ENCODE data around the gene XAB2. TPM values are rescaled to one million over a fixed set of nuclear protein-coding genes. Genes with fewer than 3 reads are reported as not detected.

The XAB2 gene
- total and polyA plus RNA-seq, 2 experiments from 2014 or later = 19.9 to 24.5 TPM

GRCh38 chr19:7620442-7621412 is 8.6 kb downstream of the XAB2 start:
- no peaks in the 10 kb centered on the region for H3K4me1 ChIP-seq (ENCODE audit: insufficient read depth)
- H4K20me1 ChIP-seq (ENCODE audit: insufficient read depth, poor library complexity, severe bottlenecking) = no peaks in the 10 kb centered on the region
- H3K79me2 ChIP-seq = no peaks in the 10 kb centered on the region
- no peak for DNase-seq (ENCODE audit: low spot score)
- no peaks in the 10 kb centered on the region for H3K9me2 ChIP-seq (replicated peaks; ENCODE audit: insufficient read depth)
- H3K36me3 ChIP-seq (replicated peaks; ENCODE audit: insufficient read depth, low read depth) = no peaks in the 10 kb centered on the region
- H3K27me3 ChIP-seq = no peaks in the 10 kb centered on the region
- H3K9me3 ChIP-seq (ENCODE audit: low read depth) = no peaks in the 10 kb centered on the region
- WGBS (ENCODE audit: low lambda C conversion rate, missing lambda C conversion rate) = 97% methylated on average over 41 of the region's 57 CpGs
- no peak overlapping the region for H3K4me2 ChIP-seq
- TF ChIP-seq, protein P1, sequence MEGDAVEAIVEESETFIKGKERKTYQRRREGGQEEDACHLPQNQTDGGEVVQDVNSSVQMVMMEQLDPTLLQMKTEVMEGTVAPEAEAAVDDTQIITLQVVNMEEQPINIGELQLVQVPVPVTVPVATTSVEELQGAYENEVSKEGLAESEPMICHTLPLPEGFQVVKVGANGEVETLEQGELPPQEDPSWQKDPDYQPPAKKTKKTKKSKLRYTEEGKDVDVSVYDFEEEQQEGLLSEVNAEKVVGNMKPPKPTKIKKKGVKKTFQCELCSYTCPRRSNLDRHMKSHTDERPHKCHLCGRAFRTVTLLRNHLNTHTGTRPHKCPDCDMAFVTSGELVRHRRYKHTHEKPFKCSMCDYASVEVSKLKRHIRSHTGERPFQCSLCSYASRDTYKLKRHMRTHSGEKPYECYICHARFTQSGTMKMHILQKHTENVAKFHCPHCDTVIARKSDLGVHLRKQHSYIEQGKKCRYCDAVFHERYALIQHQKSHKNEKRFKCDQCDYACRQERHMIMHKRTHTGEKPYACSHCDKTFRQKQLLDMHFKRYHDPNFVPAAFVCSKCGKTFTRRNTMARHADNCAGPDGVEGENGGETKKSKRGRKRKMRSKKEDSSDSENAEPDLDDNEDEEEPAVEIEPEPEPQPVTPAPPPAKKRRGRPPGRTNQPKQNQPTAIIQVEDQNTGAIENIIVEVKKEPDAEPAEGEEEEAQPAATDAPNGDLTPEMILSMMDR (IDR thresholded peaks at IDR 0.05; ENCODE audit: poor library complexity) = no peak
- TF ChIP-seq EZH2phosphoT487 (IDR thresholded peaks at IDR 0.05; ENCODE audit: low read depth, severe bottlenecking, unreplicated experiment) (no peak), EZH2 (IDR thresholded peaks at IDR 0.05; ENCODE audit: borderline replicate concordance) (no peak)
- no peak overlapping the region for H2AFZ ChIP-seq
- no peak overlapping the region for H3K4me3 ChIP-seq
- H3K27ac ChIP-seq = no peak overlapping the region

DNA sequence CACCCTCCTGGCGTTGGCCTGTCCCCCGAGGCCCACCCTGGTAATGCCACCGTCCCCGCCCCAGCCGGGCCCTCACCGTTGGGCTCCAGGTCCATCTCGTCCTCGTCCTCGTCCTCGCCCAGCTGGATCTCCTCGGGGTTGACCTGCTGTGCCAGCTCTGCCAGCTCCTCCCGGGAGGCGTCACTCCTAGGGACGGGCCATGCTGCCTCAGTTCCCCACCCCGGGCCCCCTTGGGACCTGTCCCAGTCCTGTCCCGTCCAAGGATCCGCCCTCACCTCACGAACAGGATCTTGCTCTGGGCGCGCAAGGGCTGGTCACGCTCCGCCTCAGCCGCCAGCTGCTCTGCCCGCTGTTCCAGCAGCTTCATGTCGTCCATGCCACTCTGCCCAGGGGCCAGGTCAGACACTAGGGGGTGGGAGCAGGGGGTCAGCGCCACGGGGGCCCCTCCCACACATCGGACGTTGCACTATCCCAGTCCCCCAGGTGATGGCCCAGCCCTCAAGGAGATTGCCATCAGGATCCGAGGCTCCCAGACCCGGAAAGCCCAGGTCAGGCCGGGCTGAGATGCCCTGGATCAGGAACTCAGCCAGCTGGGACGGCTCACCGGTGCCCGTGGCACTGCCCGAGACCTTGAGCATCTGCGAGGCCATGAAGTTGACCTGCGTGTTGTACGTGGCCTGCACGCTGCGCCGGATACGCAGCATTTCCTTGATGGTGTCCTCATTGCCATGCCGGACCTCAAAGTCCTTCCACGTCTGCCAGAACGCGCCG is 9.5 kb downstream of the XAB2 start:
- Histone ChIP-seq H3K4me2 (no peak overlapping the region), H3K4me3 (no peak overlapping the region), H3K4me1 (ENCODE audit: insufficient read depth) (no peaks in the 10 kb centered on the region), H3K36me3 (replicated peaks; ENCODE audit: insufficient read depth, low read depth) (no peaks in the 10 kb centered on the region), H3K9me2 (replicated peaks; ENCODE audit: insufficient read depth) (no peaks in the 10 kb centered on the region), H3K27me3 (no peaks in the 10 kb centered on the region), H4K20me1 (ENCODE audit: insufficient read depth, poor library complexity, severe bottlenecking) (no peaks in the 10 kb centered on the region), H3K79me2 (no peaks in the 10 kb centered on the region), H3K27ac (no peak overlapping the region), H2AFZ (no peak overlapping the region), H3K9me3 (ENCODE audit: low read depth) (no peaks in the 10 kb centered on the region)
- TF ChIP-seq, protein P1 (IDR thresholded peaks at IDR 0.05; ENCODE audit: poor library complexity) = no peak
- no peak for TF ChIP-seq EZH2phosphoT487 (IDR thresholded peaks at IDR 0.05; ENCODE audit: low read depth, severe bottlenecking, unreplicated experiment)
- TF ChIP-seq EZH2 (IDR thresholded peaks at IDR 0.05; ENCODE audit: borderline replicate concordance) = no peak
- WGBS (ENCODE audit: low lambda C conversion rate, missing lambda C conversion rate) = 96% methylated on average over 38 of the region's 48 CpGs
- no peak for DNase-seq (ENCODE audit: low spot score)

DNA sequence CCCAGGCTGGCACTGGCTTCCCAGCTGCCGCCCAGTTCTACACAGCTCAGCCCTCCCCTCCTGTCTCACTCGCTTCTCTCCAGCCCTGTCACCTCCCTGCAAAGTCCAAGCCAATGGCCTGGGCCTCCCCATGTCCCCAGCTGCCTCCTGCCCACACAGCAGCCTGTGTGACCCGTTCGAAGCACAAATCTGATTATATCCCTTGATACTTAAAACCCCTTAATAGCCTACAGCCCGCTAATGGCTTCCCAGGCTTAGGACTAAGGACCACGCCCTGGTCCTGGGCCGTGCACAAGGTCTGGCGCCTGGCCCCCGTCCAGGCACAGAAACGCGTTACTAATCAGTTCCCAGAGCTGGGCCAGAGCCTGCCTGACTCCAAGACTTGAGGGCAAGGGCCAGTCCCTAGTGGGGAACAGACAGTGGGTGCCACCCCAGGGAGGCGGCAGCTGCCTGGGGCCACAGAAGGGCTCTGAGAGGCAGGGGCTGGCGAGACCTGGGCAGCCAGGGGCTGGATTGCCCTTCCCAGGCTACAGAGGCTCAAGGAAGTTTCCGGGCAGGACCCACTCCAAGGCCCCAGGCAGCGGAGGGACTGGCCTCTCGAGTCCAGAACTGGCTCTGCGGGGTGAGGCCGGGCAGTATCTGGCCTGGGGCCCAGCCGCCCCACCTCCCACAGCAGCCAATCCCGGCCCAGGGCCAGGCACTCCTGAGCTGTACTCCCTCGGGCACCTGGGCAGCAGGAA is 10.4 kb downstream of the XAB2 start:
- H3K4me1 ChIP-seq (ENCODE audit: insufficient read depth) = no peaks in the 10 kb centered on the region
- H3K27me3 ChIP-seq = no peaks in the 10 kb centered on the region
- no peak for TF ChIP-seq EZH2phosphoT487 (IDR thresholded peaks at IDR 0.05; ENCODE audit: low read depth, severe bottlenecking, unreplicated experiment)
- TF ChIP-seq, protein P1 (IDR thresholded peaks at IDR 0.05; ENCODE audit: poor library complexity) = no peak
- TF ChIP-seq EZH2 (IDR thresholded peaks at IDR 0.05; ENCODE audit: borderline replicate concordance) = no peak
- no peaks in the 10 kb centered on the region for H4K20me1 ChIP-seq (ENCODE audit: insufficient read depth, poor library complexity, severe bottlenecking)
- no peaks in the 10 kb centered on the region for H3K9me2 ChIP-seq (replicated peaks; ENCODE audit: insufficient read depth)
- H3K36me3 ChIP-seq (replicated peaks; ENCODE audit: insufficient read depth, low read depth) = no peaks in the 10 kb centered on the region
- H3K9me3 ChIP-seq (ENCODE audit: low read depth) = no peaks in the 10 kb centered on the region
- 74% methylated on average over 20 of the region's 21 CpGs for WGBS (ENCODE audit: low lambda C conversion rate, missing lambda C conversion rate)
- no peak overlapping the region for H2AFZ ChIP-seq
- peak overlapping the region; percentile 47 for H3K27ac ChIP-seq
- H3K79me2 ChIP-seq = no peaks in the 10 kb centered on the region
- no peak overlapping the region for H3K4me2 ChIP-seq
- no peak for DNase-seq (ENCODE audit: low spot score)
- no peak overlapping the region for H3K4me3 ChIP-seq
